ENCODE data around the gene SPTB. TPM values are rescaled to one million over a fixed set of nuclear protein-coding genes. Genes with fewer than 3 reads are reported as not detected.

The SPTB gene
- total and polyA plus RNA-seq, 8 donors = under 0.01 to 3.5 (median 0.55) TPM; not detected in 2

- Histone ChIP-seq H3K4me1 (peaks cover 14 to 53% (median 39%) of the 10 kb centered on the region in 4 donors), H3K4me3 (no peak overlapping the region), H3K27ac (no peak overlapping the region), H3K9me3 (no peaks in the 10 kb centered on the region), H3K27me3 (no peaks in the 10 kb centered on the region), H3K36me3 (peaks cover under 1 to 5% (median 5%) of the 10 kb centered on the region in 4 donors)
- intact Hi-C loops (cut with DNase I; ENCODE audit: low total_unique reads) = no loop called here
- no peak for TF ChIP-seq EP300 (IDR thresholded peaks at IDR 0.05)
- TF ChIP-seq CTCF (IDR thresholded peaks at IDR 0.05) = no peak
- TF ChIP-seq POLR2A (IDR thresholded peaks at IDR 0.05) = no peak
- no peak for TF ChIP-seq POLR2AphosphoS5 (IDR thresholded peaks at IDR 0.05)
- no peak for DNase-seq
Observed at GRCh38 chr14:64919215-64919614, 39.5 kb upstream of the SPTB start.

GRCh38 chr14:64918216-64918615 lies 38.5 kb upstream of the SPTB start:
- Histone ChIP-seq H3K4me1 (peaks cover 14 to 58% (median 39%) of the 10 kb centered on the region in 4 donors), H3K27ac (no peak overlapping the region), H3K27me3 (no peaks in the 10 kb centered on the region), H3K36me3 (no peaks in the 10 kb centered on the region), H3K9me3 (no peaks in the 10 kb centered on the region), H3K4me3 (no peak overlapping the region)
- intact Hi-C loops (cut with DNase I; ENCODE audit: low total_unique reads) = no loop called here
- no peak for DNase-seq
- TF ChIP-seq POLR2AphosphoS5 (IDR thresholded peaks at IDR 0.05) (no peak), EP300 (IDR thresholded peaks at IDR 0.05) (no peak), CTCF (IDR thresholded peaks at IDR 0.05) (no peak), POLR2A (IDR thresholded peaks at IDR 0.05) (no peak)
- 87 to 93% (median 91%) methylated on average over 4 of the region's 4 CpGs for WGBS, 5 donors

GRCh38 chr14:64915797-64916196 lies 36.1 kb upstream of the SPTB start:
- TF ChIP-seq POLR2AphosphoS5 (IDR thresholded peaks at IDR 0.05) (no peak), POLR2A (IDR thresholded peaks at IDR 0.05) (no peak), EP300 (IDR thresholded peaks at IDR 0.05) (no peak), CTCF (IDR thresholded peaks at IDR 0.05) (no peak)
- H3K36me3 ChIP-seq = no peaks in the 10 kb centered on the region
- peaks cover 14 to 51% (median 39%) of the 10 kb centered on the region in 4 donors for H3K4me1 ChIP-seq
- intact Hi-C loops (cut with DNase I; ENCODE audit: low total_unique reads) = no loop called here
- no peak for DNase-seq
- H3K27me3 ChIP-seq = no peaks in the 10 kb centered on the region
- H3K27ac ChIP-seq = no peak overlapping the region
- no peaks in the 10 kb centered on the region for H3K9me3 ChIP-seq
- peak overlapping the region in 1 of 4 donors; percentile 68 for H3K4me3 ChIP-seq
- WGBS, 5 donors = 60 to 94% (median 88%) methylated on average over 2 of the region's 2 CpGs

- Histone ChIP-seq H3K27ac (peak overlapping the region in 4 of 5 donors; percentile 93 to 99 (median 94)), H3K9me3 (no peaks in the 10 kb centered on the region), H3K4me3 (peak overlapping the region; percentile 68 to 98 (median 76)), H3K27me3 (no peaks in the 10 kb centered on the region), H3K4me1 (peaks cover 14 to 51% (median 36%) of the 10 kb centered on the region in 4 donors), H3K36me3 (no peaks in the 10 kb centered on the region)
- WGBS, 5 donors = 19 to 30% (median 26%) methylated on average over 4 of the region's 4 CpGs
- DNase-seq = no peak
- TF ChIP-seq CTCF (IDR thresholded peaks at IDR 0.05) = no peak
- no peak for TF ChIP-seq EP300 (IDR thresholded peaks at IDR 0.05)
- no peak for TF ChIP-seq POLR2AphosphoS5 (IDR thresholded peaks at IDR 0.05)
- no peak for TF ChIP-seq POLR2A (IDR thresholded peaks at IDR 0.05)
- intact Hi-C loops (cut with DNase I; ENCODE audit: low total_unique reads) = no loop called here
Observed at GRCh38 chr14:64915029-64915424, 35.3 kb upstream of the SPTB start.
